ENCODE measurements around the gene BST1. TPM values are rescaled to one million over a fixed set of nuclear protein-coding genes. Genes with fewer than 3 reads are reported as not detected.
A peak's percentile ranks its signal among the peaks of the same experiment; 100 is the strongest.

BST1 gene, protein sequence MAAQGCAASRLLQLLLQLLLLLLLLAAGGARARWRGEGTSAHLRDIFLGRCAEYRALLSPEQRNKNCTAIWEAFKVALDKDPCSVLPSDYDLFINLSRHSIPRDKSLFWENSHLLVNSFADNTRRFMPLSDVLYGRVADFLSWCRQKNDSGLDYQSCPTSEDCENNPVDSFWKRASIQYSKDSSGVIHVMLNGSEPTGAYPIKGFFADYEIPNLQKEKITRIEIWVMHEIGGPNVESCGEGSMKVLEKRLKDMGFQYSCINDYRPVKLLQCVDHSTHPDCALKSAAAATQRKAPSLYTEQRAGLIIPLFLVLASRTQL
- total RNA-seq: 0.42 to 1.0 TPM (median 0.58 TPM) in 3 replicates

- peaks cover 7% of the 10 kb centered on the region for H3K9me3 Mint-ChIP-seq
- H3K4me1 Mint-ChIP-seq: peaks cover 11% of the 10 kb centered on the region
- DNase-seq (ENCODE audit: low spot score in 2 of 2, unreplicated experiment in 2 of 2): no peak
- no peaks in the 10 kb centered on the region for H3K36me3 Mint-ChIP-seq
- H3K4me3 Mint-ChIP-seq: no peak within 1 kb of the TSS
- H3K27ac Mint-ChIP-seq: no peak within 1 kb of the TSS
- TF ChIP-seq CTCF (IDR thresholded peaks at IDR 0.05; ENCODE audit: unreplicated experiment): no peak
- no peaks in the 10 kb centered on the region for H3K27me3 Mint-ChIP-seq (ENCODE audit: low read depth)
These were observed at the start of gene BST1 for GRCh38 chr4:15702941-15703403. TSS of gene BST1 (plus strand) at chr4:15703065. CDS start at chr4:15703145, 80 bp downstream.

GRCh38 chr4:15653420-15653819, 49.4 kb upstream of the BST1 start:
- H3K4me1 Mint-ChIP-seq: peaks cover 57% of the 10 kb centered on the region

DNA sequence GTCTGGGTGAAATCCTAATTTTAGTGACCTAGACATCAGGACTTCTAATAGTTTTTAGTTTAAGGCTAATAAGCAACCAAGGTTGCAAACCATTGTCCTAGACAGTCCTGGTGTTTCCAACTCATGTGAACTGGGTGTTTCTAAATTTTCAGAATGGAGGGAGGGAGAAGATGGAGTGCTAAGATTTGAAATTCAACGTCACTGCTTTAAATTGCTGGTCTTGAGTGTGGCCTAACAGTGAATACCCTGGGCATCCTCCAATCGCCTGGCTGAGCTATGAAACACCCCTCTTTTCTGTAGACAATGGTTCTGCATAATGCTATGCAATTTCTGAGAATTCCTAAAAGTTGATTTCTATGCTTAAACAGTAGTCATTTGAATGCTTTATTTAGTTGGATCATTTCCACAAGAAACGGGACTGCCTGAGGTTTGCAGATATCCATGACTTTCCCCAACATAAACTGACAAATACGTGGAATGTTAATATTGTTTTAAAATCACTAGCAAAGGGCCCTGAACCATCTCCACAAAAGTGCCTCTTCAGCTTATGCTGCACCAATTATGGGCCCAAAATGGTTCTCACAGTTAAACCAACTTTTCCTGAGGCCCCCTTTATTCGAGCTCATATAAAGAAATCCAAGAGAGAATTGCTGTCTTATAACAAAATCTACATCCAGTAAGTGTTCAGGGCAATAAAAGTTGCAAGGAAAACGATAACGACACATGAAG, 48.8 kb upstream of the BST1 start:
- no peak for DNase-seq (ENCODE audit: low spot score in 2 of 2, unreplicated experiment in 2 of 2)
- Mint-ChIP-seq H3K36me3 (no peaks in the 10 kb centered on the region), H3K27ac (peak overlapping the region; percentile 97), H3K4me3 (peak overlapping the region; percentile 94), H3K4me1 (peaks cover 58% of the 10 kb centered on the region), H3K9me3 (no peaks in the 10 kb centered on the region), H3K27me3 (ENCODE audit: low read depth) (no peaks in the 10 kb centered on the region)
- TF ChIP-seq CTCF (IDR thresholded peaks at IDR 0.05; ENCODE audit: unreplicated experiment): no peak

More at GRCh38 chr4:15653420-15653819, 49.4 kb upstream of the BST1 start:
- no peak for DNase-seq (ENCODE audit: low spot score in 2 of 2, unreplicated experiment in 2 of 2)
- no peaks in the 10 kb centered on the region for H3K27me3 Mint-ChIP-seq (ENCODE audit: low read depth)
- H3K27ac Mint-ChIP-seq: peak overlapping the region; percentile 97
- no peaks in the 10 kb centered on the region for H3K36me3 Mint-ChIP-seq
- H3K4me3 Mint-ChIP-seq: peak overlapping the region; percentile 94
- H3K9me3 Mint-ChIP-seq: no peaks in the 10 kb centered on the region
- no peak for TF ChIP-seq CTCF (IDR thresholded peaks at IDR 0.05; ENCODE audit: unreplicated experiment)

- H3K4me3 Mint-ChIP-seq: peak overlapping the region; percentile 94
- no peaks in the 10 kb centered on the region for H3K36me3 Mint-ChIP-seq
- peak overlapping the region; percentile 98 for H3K27ac Mint-ChIP-seq
- no peaks in the 10 kb centered on the region for H3K27me3 Mint-ChIP-seq (ENCODE audit: low read depth)
- DNase-seq (ENCODE audit: low spot score in 2 of 2, unreplicated experiment in 2 of 2): peak; percentile 31 to 70
- H3K4me1 Mint-ChIP-seq: peaks cover 58% of the 10 kb centered on the region
- H3K9me3 Mint-ChIP-seq: no peaks in the 10 kb centered on the region
- no peak for TF ChIP-seq CTCF (IDR thresholded peaks at IDR 0.05; ENCODE audit: unreplicated experiment)
These were observed 48.2 kb upstream of the BST1 start for GRCh38 chr4:15654593-15655222.

DNA sequence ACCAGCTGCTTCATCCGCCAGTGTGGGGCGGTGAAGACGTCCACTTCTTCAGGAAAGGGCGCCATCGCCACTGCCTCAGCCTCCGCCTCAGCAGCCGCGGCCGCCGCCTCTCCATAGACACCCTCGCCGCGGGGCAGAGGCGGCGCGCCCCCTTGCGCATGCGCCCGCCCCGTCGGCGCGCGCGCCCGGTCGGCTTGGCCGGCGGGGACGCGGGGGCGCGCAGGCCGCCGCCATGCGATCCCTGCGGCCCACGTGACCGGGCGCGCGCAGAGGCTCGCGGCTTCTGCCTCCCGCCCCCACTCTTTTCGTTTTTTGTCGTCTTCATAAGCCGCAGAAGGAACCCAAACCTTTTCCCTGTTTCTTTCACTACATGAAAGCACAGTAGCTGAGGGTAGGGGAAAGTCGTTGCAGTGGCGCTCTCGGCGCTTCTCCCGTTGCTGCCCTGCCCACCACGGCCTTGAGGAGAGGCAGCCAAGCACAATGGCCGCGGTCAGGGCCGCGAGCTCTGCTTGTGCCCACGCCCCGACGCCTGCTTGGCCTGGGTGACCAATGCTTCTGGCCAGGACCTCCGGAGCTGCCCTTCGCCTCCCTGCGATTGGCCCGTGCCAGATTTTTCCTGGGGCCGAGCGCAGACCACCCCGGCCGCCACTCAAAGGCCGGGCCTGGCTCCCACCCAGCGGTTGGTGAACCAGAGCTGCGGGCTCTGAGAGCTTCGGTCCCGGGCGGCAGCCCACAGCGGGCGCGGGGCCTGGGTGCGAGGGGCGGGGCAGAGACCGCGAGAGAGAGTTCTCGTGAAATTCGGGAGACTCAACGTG, 47.4 kb upstream of the BST1 start, which contains the start of gene FBXL5:
Gene FBXL5, minus strand, starts transcription at position 135 of the 815 bp plus-strand sequence. Its CDS starts 70 bp downstream, at position 65.
- Mint-ChIP-seq H3K9me3 (no peaks in the 10 kb centered on the region), H3K27ac (peak within 1 kb of the TSS; percentile 100), H3K4me3 (peak within 1 kb of the TSS; percentile 94), H3K4me1 (peaks cover 52% of the 10 kb centered on the region), H3K27me3 (ENCODE audit: low read depth) (no peaks in the 10 kb centered on the region), H3K36me3 (no peaks in the 10 kb centered on the region)
- no peak for TF ChIP-seq CTCF (IDR thresholded peaks at IDR 0.05; ENCODE audit: unreplicated experiment)
- peak; percentile 79 to 89 for DNase-seq (ENCODE audit: low spot score in 2 of 2, unreplicated experiment in 2 of 2)

Measured in mesothelial cell of epicardium (in vitro differentiated cells).